ENCODE measurements around the gene SLC12A1. TPM values are rescaled to one million over a fixed set of nuclear protein-coding genes. Genes with fewer than 3 reads are reported as not detected.

Gene SLC12A1
- total RNA-seq, 1 donor from 2014 or later = not detected

DNA sequence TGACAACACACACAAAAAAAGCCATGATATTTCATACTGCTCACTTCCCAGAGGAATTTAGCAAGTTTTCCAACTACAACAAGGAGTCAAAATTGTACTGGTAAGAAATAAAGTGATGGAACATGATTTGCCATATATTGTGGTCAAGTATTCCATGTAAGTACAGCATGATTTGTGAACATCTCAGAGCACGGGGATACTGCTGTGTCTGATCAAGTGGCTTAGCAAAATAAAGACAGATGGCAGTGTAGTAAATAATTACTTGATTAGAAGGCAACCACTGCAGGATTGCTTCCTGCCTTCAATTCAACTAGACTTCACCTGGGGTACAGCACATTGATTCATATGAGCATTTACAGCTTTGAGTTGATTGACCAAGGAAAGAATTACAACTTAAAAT, 73.5 kb downstream of the SLC12A1 start:
- Histone ChIP-seq H3K4me3 (no peak overlapping the region), H3K27ac (no peak overlapping the region), H3K9me3 (no peaks in the 10 kb centered on the region), H3K27me3 (peaks cover 3% of the 10 kb centered on the region), H3K4me1 (no peaks in the 10 kb centered on the region), H3K36me3 (no peaks in the 10 kb centered on the region)
- intact Hi-C loops (cut with DNase I) = no loop called here
- ATAC-seq = no peak
- no peak for DNase-seq
- TF ChIP-seq, protein P1, sequence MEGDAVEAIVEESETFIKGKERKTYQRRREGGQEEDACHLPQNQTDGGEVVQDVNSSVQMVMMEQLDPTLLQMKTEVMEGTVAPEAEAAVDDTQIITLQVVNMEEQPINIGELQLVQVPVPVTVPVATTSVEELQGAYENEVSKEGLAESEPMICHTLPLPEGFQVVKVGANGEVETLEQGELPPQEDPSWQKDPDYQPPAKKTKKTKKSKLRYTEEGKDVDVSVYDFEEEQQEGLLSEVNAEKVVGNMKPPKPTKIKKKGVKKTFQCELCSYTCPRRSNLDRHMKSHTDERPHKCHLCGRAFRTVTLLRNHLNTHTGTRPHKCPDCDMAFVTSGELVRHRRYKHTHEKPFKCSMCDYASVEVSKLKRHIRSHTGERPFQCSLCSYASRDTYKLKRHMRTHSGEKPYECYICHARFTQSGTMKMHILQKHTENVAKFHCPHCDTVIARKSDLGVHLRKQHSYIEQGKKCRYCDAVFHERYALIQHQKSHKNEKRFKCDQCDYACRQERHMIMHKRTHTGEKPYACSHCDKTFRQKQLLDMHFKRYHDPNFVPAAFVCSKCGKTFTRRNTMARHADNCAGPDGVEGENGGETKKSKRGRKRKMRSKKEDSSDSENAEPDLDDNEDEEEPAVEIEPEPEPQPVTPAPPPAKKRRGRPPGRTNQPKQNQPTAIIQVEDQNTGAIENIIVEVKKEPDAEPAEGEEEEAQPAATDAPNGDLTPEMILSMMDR (IDR thresholded peaks at IDR 0.05) = no peak

DNA sequence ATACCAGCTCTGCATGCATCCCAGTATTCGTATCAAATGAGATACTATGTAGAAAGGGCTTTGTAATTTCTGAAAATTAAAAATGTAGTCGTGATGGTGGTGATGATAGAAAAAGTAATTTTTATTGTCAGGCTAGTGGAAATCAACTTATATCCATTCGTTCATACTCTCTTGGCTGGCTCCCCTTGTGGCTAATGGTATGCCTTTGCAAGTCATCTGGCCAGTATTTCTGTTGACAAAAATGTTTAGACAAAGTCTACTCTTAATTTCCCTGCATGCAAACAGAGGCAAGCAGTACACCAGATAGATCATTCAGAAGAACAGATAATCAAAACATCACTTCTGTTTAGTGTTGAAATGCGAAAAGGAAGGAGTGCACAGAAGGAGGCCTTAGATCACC, 75.6 kb downstream of the SLC12A1 start:
- Histone ChIP-seq H3K27me3 (no peaks in the 10 kb centered on the region), H3K9me3 (no peaks in the 10 kb centered on the region), H3K36me3 (no peaks in the 10 kb centered on the region), H3K4me3 (no peak overlapping the region), H3K27ac (no peak overlapping the region), H3K4me1 (no peaks in the 10 kb centered on the region)
- ATAC-seq = no peak
- intact Hi-C loops (cut with DNase I) = no loop called here
- DNase-seq = no peak
- TF ChIP-seq, protein P1 (IDR thresholded peaks at IDR 0.05) = no peak

DNA sequence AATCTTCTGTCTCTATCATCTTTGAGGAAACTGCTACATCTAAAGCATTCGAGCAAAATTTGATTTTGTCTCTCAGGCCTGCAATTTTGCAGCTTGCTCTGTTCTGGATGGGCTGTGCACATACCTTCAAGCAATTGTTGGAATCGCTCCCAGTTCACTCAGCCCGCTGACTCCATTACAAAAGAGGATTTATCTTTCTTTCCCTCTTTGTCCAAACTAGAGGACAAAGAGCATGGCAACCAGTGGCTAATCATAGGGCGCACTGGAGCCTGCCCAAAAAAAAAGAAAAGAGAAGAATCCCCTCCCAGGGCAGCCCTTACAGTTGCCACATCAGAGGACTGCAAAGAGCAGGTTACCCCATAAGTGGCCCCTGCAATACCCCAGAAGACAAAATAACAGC, 76.1 kb downstream of the SLC12A1 start:
- Histone ChIP-seq H3K27ac (no peak overlapping the region), H3K4me1 (no peaks in the 10 kb centered on the region)

DNA sequence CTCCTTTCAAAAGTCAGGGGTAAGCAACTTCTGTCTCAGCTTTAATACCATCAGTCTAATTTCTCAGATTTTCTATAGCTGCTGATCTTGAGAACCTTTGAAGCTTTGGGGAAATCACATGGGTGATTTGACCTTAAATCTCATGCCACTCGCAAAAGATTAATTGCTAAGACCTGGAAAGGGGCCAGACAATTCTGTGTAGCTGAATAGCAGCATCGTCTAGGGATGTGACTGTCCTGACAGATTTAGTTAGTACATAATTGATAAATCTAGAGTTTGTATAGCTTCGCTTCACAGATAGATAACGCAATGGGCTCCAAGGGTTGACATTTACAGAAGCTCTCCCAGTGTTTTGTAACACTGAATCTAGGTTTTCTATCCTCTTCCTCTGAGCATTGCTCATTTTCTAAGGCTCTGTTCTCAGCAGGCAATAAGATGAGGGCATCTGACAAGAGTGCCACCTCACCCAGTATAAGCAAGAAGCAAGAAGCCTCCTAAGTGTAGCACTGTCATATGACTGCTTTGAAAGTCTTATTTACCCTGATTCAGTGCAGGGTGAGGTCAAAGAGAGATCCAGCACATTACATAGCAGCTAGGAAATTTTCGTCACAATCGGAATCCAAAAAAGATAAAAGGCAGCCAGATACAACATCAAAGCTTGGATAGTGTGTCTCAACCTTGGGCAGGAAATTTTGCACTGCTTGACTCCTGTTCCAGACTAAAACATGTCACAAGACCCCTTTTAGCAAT, 77.5 kb downstream of the SLC12A1 start:
- Histone ChIP-seq H3K27me3 (no peaks in the 10 kb centered on the region), H3K36me3 (no peaks in the 10 kb centered on the region), H3K9me3 (no peaks in the 10 kb centered on the region), H3K27ac (no peak overlapping the region), H3K4me3 (no peak overlapping the region), H3K4me1 (no peaks in the 10 kb centered on the region)
- ATAC-seq = no peak
- TF ChIP-seq, protein P1 (IDR thresholded peaks at IDR 0.05) = no peak
- intact Hi-C loops (cut with DNase I) = no loop called here
- no peak for DNase-seq

More for the DNA sequence above, 76.1 kb downstream of the SLC12A1 start:
- intact Hi-C loops (cut with DNase I) = no loop called here
- H3K9me3 ChIP-seq = no peaks in the 10 kb centered on the region
- no peaks in the 10 kb centered on the region for H3K36me3 ChIP-seq
- DNase-seq (no peak), ATAC-seq (no peak)
- no peaks in the 10 kb centered on the region for H3K27me3 ChIP-seq
- TF ChIP-seq, protein P1 (IDR thresholded peaks at IDR 0.05) = no peak
- H3K4me3 ChIP-seq = no peak overlapping the region

DNA sequence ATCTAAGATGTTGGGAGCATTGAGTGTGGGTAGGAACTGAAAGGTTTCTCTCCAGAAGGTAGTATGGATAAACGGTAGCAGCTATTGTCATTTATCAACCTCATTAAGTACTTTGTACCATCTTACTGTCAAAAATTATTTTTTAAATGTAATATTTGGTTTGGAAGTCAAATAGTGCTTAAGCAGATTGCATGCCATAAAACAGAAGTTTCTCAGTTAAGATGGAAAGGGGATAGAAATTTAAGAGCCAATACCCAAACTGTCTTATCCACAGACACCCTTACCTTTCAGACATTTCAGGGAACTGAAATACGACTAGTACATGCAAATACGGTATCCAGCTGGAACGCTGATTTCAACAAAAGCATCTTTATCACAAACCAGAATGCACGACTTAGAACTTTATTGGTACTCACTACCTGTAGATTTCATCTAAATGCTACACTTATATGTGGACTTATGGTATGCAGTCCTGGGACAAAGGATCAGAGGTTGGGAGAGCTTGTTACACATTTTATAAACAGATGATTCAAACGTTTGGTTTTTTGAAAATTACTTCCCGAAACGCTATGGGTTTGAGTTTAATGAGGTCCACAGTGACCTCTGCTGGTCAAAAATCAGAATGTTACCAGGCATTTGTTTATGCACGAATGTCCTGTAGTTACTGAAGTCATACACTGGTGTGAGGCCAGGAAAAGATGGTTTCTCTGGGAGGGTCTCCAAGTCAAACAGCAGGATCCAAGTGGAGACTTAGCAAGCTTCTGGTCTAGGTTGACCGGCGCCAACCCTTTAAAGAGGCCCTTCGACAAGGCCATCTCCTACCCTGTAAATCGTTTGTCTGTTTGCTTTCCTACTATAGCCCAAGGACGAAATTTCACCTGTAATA, 79.5 kb downstream of the SLC12A1 start:
- no peak overlapping the region for H3K27ac ChIP-seq
- no peaks in the 10 kb centered on the region for H3K4me1 ChIP-seq
- no peaks in the 10 kb centered on the region for H3K36me3 ChIP-seq
- H3K4me3 ChIP-seq = no peak overlapping the region
- TF ChIP-seq, protein P1 (IDR thresholded peaks at IDR 0.05) = peak; percentile 77
- no peaks in the 10 kb centered on the region for H3K27me3 ChIP-seq
- no peak for DNase-seq
- ATAC-seq = peak; percentile 87
- H3K9me3 ChIP-seq = no peaks in the 10 kb centered on the region
- intact Hi-C loops (cut with DNase I) = no loop called here

All from upper lobe of right lung (tissue), 1 donor.